ENCODE data around the gene CELF4. TPM values are rescaled to one million over a fixed set of nuclear protein-coding genes. Genes with fewer than 3 reads are reported as not detected.

Gene CELF4
- total and polyA plus RNA-seq, 10 of the 15 experiments (the other 5 are each of a cell fraction or from before 2014, with no cell fraction given): 0.03 to 0.32 TPM; not detected in 8

GRCh38 chr18:37408676-37409265 is 156.8 kb downstream of the CELF4 start:
- no peak overlapping the region for H3K4me2 ChIP-seq (ENCODE audit: control insufficient read depth, insufficient read depth)
- intact Hi-C loops (cut with micrococcal nuclease; ENCODE audit: unreplicated experiment): no loop called here
- no peaks in the 10 kb centered on the region for H3K79me2 ChIP-seq (ENCODE audit: control insufficient read depth, insufficient read depth, low read length)
- H2AFZ ChIP-seq (ENCODE audit: control insufficient read depth, low read depth, low read length): no peak overlapping the region
- FAIRE-seq (no peak), DNase-seq (ENCODE audit: low read depth, low spot score) (no peak), ATAC-seq (no peak)
- no peak for TF ChIP-seq NFYA (IDR thresholded peaks at IDR 0.05; ENCODE audit: borderline replicate concordance, low read depth, low read length)
- TF ChIP-seq NBN (IDR thresholded peaks at IDR 0.05): no peak
- no TSS peak for BruUV-seq (replicated peaks)
- H3K9ac ChIP-seq (ENCODE audit: control insufficient read depth, insufficient read depth, low read length): no peak overlapping the region
- ChIA-PET CTCF (no interaction called here), SMC1A (ENCODE audit: uncharacterized antibody, unreplicated experiment) (no interaction called here), RAD21 (ENCODE audit: unreplicated experiment) (no interaction called here), POLR2A (no interaction called here)
- H3K4me1 ChIP-seq (ENCODE audit: control insufficient read depth, insufficient read depth, low read length): no peaks in the 10 kb centered on the region
- no peaks in the 10 kb centered on the region for H4K20me1 ChIP-seq (ENCODE audit: control insufficient read depth, insufficient read depth)
- 63% methylated on average over 12 of the region's 12 CpGs for WGBS (ENCODE audit: insufficient coverage, insufficient replicate concordance, low lambda C conversion rate, missing lambda C conversion rate)
- in situ Hi-C loops (cut with MboI): no loop called here
- H3K4me3 ChIP-seq: no peak overlapping the region
- H3K27me3 ChIP-seq (replicated peaks in 1 of 2; ENCODE audit: control insufficient read depth in 2 of 2, insufficient read depth in 2 of 2, low read length in 1 of 2): no peaks in the 10 kb centered on the region; a peak in 1 of 4 replicates
- no peak overlapping the region for H3K27ac ChIP-seq (ENCODE audit: control insufficient read depth, insufficient read depth)
- no peaks in the 10 kb centered on the region for H3K36me3 ChIP-seq (ENCODE audit: control insufficient read depth in 2 of 2, insufficient read depth in 2 of 2, low read length in 1 of 2)
- H3K9me3 ChIP-seq (replicated peaks; ENCODE audit: control insufficient read depth, insufficient read depth, low read length): no peaks in the 10 kb centered on the region

- H3K79me2 ChIP-seq (ENCODE audit: control insufficient read depth, insufficient read depth, low read length): no peaks in the 10 kb centered on the region
- no peaks in the 10 kb centered on the region; a peak in 1 of 4 replicates for H3K27me3 ChIP-seq (replicated peaks in 1 of 2; ENCODE audit: control insufficient read depth in 2 of 2, insufficient read depth in 2 of 2, low read length in 1 of 2)
- FAIRE-seq: no peak
- no peaks in the 10 kb centered on the region for H4K20me1 ChIP-seq (ENCODE audit: control insufficient read depth, insufficient read depth)
- 39% methylated on average over 4 of the region's 4 CpGs for WGBS (ENCODE audit: insufficient coverage, insufficient replicate concordance, low lambda C conversion rate, missing lambda C conversion rate)
- no peak overlapping the region for H3K9ac ChIP-seq (ENCODE audit: control insufficient read depth, insufficient read depth, low read length)
- RAD21 ChIA-PET (ENCODE audit: unreplicated experiment): no interaction called here
- H3K9me3 ChIP-seq (replicated peaks; ENCODE audit: control insufficient read depth, insufficient read depth, low read length): no peaks in the 10 kb centered on the region
- no peaks in the 10 kb centered on the region for H3K36me3 ChIP-seq (ENCODE audit: control insufficient read depth in 2 of 2, insufficient read depth in 2 of 2, low read length in 1 of 2)
- SMC1A ChIA-PET (ENCODE audit: uncharacterized antibody, unreplicated experiment): interaction anchor here (0.7 kb wide), 1 partner anchor 530 kb away, joined by 3 read pairs; no protein-coding TSS in a partner anchor
- no peaks in the 10 kb centered on the region for H3K4me1 ChIP-seq (ENCODE audit: control insufficient read depth, insufficient read depth, low read length)
- H3K4me2 ChIP-seq (ENCODE audit: control insufficient read depth, insufficient read depth): no peak overlapping the region
- in situ Hi-C loops (cut with MboI): no loop called here
- H3K4me3 ChIP-seq: no peak overlapping the region
- ATAC-seq: no peak
- no peak overlapping the region for H3K27ac ChIP-seq (ENCODE audit: control insufficient read depth, insufficient read depth)
- POLR2A ChIA-PET: no interaction called here
- CTCF ChIA-PET: no interaction called here
- DNase-seq (ENCODE audit: low read depth, low spot score): no peak
- intact Hi-C loops (cut with micrococcal nuclease; ENCODE audit: unreplicated experiment): no loop called here
- no TSS peak for BruUV-seq (replicated peaks)
- no peak overlapping the region for H2AFZ ChIP-seq (ENCODE audit: control insufficient read depth, low read depth, low read length)
- TF ChIP-seq NKRF (conservative IDR thresholded peaks at IDR 0.05): no peak
- TF ChIP-seq YY1 (IDR thresholded peaks at IDR 0.05; ENCODE audit: low read depth, low read length): no peak
- no peak for TF ChIP-seq KDM1A (IDR thresholded peaks at IDR 0.05; ENCODE audit: borderline replicate concordance)
- TF ChIP-seq BMI1 (IDR thresholded peaks at IDR 0.05; ENCODE audit: borderline replicate concordance): no peak
- no peak for TF ChIP-seq ZBED1 (IDR thresholded peaks at IDR 0.05; ENCODE audit: borderline replicate concordance)
- TF ChIP-seq, protein P1, sequence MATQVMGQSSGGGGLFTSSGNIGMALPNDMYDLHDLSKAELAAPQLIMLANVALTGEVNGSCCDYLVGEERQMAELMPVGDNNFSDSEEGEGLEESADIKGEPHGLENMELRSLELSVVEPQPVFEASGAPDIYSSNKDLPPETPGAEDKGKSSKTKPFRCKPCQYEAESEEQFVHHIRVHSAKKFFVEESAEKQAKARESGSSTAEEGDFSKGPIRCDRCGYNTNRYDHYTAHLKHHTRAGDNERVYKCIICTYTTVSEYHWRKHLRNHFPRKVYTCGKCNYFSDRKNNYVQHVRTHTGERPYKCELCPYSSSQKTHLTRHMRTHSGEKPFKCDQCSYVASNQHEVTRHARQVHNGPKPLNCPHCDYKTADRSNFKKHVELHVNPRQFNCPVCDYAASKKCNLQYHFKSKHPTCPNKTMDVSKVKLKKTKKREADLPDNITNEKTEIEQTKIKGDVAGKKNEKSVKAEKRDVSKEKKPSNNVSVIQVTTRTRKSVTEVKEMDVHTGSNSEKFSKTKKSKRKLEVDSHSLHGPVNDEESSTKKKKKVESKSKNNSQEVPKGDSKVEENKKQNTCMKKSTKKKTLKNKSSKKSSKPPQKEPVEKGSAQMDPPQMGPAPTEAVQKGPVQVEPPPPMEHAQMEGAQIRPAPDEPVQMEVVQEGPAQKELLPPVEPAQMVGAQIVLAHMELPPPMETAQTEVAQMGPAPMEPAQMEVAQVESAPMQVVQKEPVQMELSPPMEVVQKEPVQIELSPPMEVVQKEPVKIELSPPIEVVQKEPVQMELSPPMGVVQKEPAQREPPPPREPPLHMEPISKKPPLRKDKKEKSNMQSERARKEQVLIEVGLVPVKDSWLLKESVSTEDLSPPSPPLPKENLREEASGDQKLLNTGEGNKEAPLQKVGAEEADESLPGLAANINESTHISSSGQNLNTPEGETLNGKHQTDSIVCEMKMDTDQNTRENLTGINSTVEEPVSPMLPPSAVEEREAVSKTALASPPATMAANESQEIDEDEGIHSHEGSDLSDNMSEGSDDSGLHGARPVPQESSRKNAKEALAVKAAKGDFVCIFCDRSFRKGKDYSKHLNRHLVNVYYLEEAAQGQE (IDR thresholded peaks at IDR 0.05; ENCODE audit: low read depth, low read length): no peak
- no peak for TF ChIP-seq PAX8 (IDR thresholded peaks at IDR 0.05)
- no peak for TF ChIP-seq CHD2 (IDR thresholded peaks at IDR 0.05; ENCODE audit: borderline replicate concordance, low read depth, low read length)
Measured at GRCh38 chr18:37407571-37407970, 158.0 kb downstream of the CELF4 start.

Data from GM12878 (cell line).